ENCODE results near the gene NEDD1.

- TF ChIP-seq YY1 (IDR thresholded peaks at IDR 0.05; ENCODE audit: insufficient read depth, insufficient read length) (no peak), SUZ12 (IDR thresholded peaks at IDR 0.05; ENCODE audit: extremely low read depth, insufficient read depth, insufficient read length) (no peak)
Observed at GRCh38 chr12:96919510-96920210, 12.6 kb downstream of the NEDD1 start.

All from NT2/D1 (cell line).